Measurements from ENCODE around the gene PLPPR5. TPM values are rescaled to one million over a fixed set of nuclear protein-coding genes. Genes with fewer than 3 reads are reported as not detected.

PLPPR5 gene
- total RNA-seq, 4 donors from 2014 or later, result not detected

DNA sequence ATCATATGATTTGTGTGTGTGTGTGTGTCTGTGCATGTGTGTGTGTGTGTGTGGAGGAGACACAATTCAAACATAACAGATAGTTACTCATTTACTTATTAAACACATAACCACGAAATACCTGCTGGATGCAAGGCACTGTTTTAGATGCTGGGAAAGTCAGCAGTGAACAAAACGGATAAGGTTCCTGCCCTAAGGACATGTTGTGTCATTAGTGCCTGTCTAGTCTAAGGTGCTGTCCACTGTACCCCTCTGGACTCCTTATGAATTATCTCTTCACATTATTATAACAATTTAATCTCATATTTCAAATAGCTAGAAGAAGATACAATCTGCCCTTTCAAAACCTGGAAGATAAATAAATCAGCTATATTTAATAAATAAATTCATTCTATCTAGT is 162.4 kb downstream of the PLPPR5 start:
- H3K27ac ChIP-seq, result no peak overlapping the region
- no peak overlapping the region for H3K4me3 ChIP-seq
- no peaks in the 10 kb centered on the region for H3K36me3 ChIP-seq
- intact Hi-C loops (cut with DNase I), result no loop called here
- no peaks in the 10 kb centered on the region for H3K4me1 ChIP-seq
- H3K9me3 ChIP-seq, result no peaks in the 10 kb centered on the region
- WGBS, 2 donors, result 44 to 57% methylated on average over 2 of the region's 2 CpGs
- DNase-seq, result no peak
- H3K27me3 ChIP-seq, result peaks cover 0 to 3% (median 0%) of the 10 kb centered on the region in 4 donors
- TF ChIP-seq, protein P1, sequence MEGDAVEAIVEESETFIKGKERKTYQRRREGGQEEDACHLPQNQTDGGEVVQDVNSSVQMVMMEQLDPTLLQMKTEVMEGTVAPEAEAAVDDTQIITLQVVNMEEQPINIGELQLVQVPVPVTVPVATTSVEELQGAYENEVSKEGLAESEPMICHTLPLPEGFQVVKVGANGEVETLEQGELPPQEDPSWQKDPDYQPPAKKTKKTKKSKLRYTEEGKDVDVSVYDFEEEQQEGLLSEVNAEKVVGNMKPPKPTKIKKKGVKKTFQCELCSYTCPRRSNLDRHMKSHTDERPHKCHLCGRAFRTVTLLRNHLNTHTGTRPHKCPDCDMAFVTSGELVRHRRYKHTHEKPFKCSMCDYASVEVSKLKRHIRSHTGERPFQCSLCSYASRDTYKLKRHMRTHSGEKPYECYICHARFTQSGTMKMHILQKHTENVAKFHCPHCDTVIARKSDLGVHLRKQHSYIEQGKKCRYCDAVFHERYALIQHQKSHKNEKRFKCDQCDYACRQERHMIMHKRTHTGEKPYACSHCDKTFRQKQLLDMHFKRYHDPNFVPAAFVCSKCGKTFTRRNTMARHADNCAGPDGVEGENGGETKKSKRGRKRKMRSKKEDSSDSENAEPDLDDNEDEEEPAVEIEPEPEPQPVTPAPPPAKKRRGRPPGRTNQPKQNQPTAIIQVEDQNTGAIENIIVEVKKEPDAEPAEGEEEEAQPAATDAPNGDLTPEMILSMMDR (IDR thresholded peaks at IDR 0.05), result no peak
- no peak for TF ChIP-seq POLR2A (IDR thresholded peaks at IDR 0.05)

Small RNAs within 50 kb of the gene (small RNA-seq; reads per million reads assigned to genes)
- 0 reads per million in 4 donors for gene AL445433.1
